ENCODE data around the gene THSD8. TPM values are rescaled to one million over a fixed set of nuclear protein-coding genes. Genes with fewer than 3 reads are reported as not detected.
A peak's percentile ranks its signal among the peaks of the same experiment; 100 is the strongest.

Gene THSD8
- 0.51 TPM in 1 of 2 replicates, not detected in the other for total RNA-seq
- 2.8 TPM in 1 of 2 replicates, not detected in the other for polyA plus RNA-seq
- 6.9 and 25.0 TPM in 2 replicates for polyA plus RNA-seq (2012)
- 4.7 and 18.1 TPM in 2 replicates for polyA minus RNA-seq (ENCODE audit: low replicate concordance)

DNA sequence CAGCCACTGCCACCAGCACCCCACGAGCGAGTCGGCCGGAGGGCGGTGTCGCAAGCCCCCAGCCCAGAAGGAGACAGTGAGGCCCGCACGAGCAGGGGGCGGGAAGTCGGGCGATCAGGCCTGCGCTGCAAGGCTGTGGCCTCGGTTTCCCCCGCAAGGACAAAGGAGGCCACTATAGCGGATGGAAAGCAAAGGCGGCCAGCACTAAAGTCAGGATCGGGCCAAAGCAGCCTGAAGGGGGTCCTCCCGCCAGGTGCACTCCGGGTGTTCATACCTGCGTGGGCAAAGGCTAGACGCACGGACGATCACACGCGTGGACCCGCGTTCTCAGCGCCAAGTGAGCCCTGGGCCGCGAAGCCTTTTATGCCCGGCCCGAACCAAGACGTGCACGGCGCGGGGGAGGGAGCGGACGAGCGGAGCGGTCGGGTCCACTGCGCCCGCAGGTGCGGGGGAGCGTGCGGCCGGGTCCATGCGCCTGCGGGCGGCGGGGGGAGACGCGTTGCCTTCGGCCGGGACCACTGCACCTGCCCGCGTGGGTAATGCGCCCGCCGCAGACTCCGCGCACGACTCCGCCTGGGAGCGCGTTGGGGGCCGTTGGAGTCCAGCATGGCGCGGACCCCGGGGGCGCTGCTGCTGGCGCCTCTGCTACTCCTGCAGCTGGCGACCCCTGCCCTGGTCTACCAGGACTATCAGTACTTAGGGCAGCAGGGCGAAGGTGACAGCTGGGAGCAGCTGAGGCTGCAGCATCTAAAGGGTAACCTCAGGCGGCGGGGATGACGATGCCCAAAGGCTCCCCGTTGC is at the start of gene THSD8, which contains the start of gene PRDX2:
Gene THSD8 (plus strand): TSS at position 604 of the 801 bp plus-strand sequence. CDS start 3 bp downstream, at position 607.
Gene PRDX2 (minus strand): TSS at position 335 of the 801 bp plus-strand sequence. CDS start 539 bp downstream, outside the sequence.
- Histone ChIP-seq H4K20me1 (ENCODE audit: control insufficient read depth, extremely low read depth, insufficient read depth, low read length) (no peaks in the 10 kb centered on the region), H2AFZ (ENCODE audit: low read length) (peak within 1 kb of the TSS; percentile 91), H3K79me2 (ENCODE audit: control insufficient read depth, insufficient read depth, low read length) (peaks cover 3% of the 10 kb centered on the region), H3K9ac (ENCODE audit: insufficient read depth, low read length) (peak within 1 kb of the TSS; percentile 73), H3K27ac (ENCODE audit: insufficient read depth, low read length) (peak within 1 kb of the TSS; percentile 52), H3K9me3 (ENCODE audit: control insufficient read depth, insufficient read depth, low read depth, low read length) (no peaks in the 10 kb centered on the region), H3K4me1 (ENCODE audit: control insufficient read depth, extremely low read depth, insufficient read depth, low read length) (peaks cover 7% of the 10 kb centered on the region), H3K4me3 (replicated peaks in 1 of 4; ENCODE audit: control extremely low read depth in 1 of 4, insufficient read depth in 1 of 4, low read depth in 3 of 4, low read length in 4 of 4) (peak within 1 kb of the TSS; percentile 79 to 87 (median 85)), H3K36me3 (ENCODE audit: control insufficient read depth, insufficient read depth, low read length) (no peaks in the 10 kb centered on the region), H3K27me3 (ENCODE audit: control insufficient read depth, insufficient read depth, low read length) (no peaks in the 10 kb centered on the region), H3K4me2 (ENCODE audit: extremely low read depth, insufficient read depth, low read length) (peak within 1 kb of the TSS; percentile 99)
- TF ChIP-seq CTCF (conservative IDR thresholded peaks at IDR 0.05 in 1 of 2, IDR thresholded peaks at IDR 0.05 in 1 of 2; ENCODE audit: low read depth in 1 of 2, low read length in 2 of 2), result peak; percentile 2 to 3
- TF ChIP-seq EZH2 (IDR thresholded peaks at IDR 0.05; ENCODE audit: low read length, missing control alignments), result no peak
- peak; percentile 68 to 71 for DNase-seq (ENCODE audit: low read depth in 2 of 2)

- peaks cover 4% of the 10 kb centered on the region for H3K4me1 ChIP-seq (ENCODE audit: control insufficient read depth, extremely low read depth, insufficient read depth, low read length)
- H3K27me3 ChIP-seq (ENCODE audit: control insufficient read depth, insufficient read depth, low read length), result peaks cover 16% of the 10 kb centered on the region
- no peak overlapping the region for H2AFZ ChIP-seq (ENCODE audit: low read length)
- H3K4me2 ChIP-seq (ENCODE audit: extremely low read depth, insufficient read depth, low read length), result no peak overlapping the region
- H3K36me3 ChIP-seq (ENCODE audit: control insufficient read depth, insufficient read depth, low read length), result no peaks in the 10 kb centered on the region
- no peaks in the 10 kb centered on the region for H3K79me2 ChIP-seq (ENCODE audit: control insufficient read depth, insufficient read depth, low read length)
- H3K4me3 ChIP-seq (replicated peaks in 1 of 4; ENCODE audit: control extremely low read depth in 1 of 4, insufficient read depth in 1 of 4, low read depth in 3 of 4, low read length in 4 of 4), result no peak overlapping the region
- H4K20me1 ChIP-seq (ENCODE audit: control insufficient read depth, extremely low read depth, insufficient read depth, low read length), result no peaks in the 10 kb centered on the region
- no peak overlapping the region for H3K27ac ChIP-seq (ENCODE audit: insufficient read depth, low read length)
- H3K9ac ChIP-seq (ENCODE audit: insufficient read depth, low read length), result no peak overlapping the region
- TF ChIP-seq EZH2 (IDR thresholded peaks at IDR 0.05; ENCODE audit: low read length, missing control alignments), result no peak
- no peak for TF ChIP-seq CTCF (conservative IDR thresholded peaks at IDR 0.05 in 1 of 2, IDR thresholded peaks at IDR 0.05 in 1 of 2; ENCODE audit: low read depth in 1 of 2, low read length in 2 of 2)
- no peak for DNase-seq (ENCODE audit: low read depth in 2 of 2)
- no peaks in the 10 kb centered on the region for H3K9me3 ChIP-seq (ENCODE audit: control insufficient read depth, insufficient read depth, low read depth, low read length)
Measured at GRCh38 chr19:12754465-12755196, 47.2 kb upstream of the THSD8 start.

All from fibroblast of lung (primary cell).